Panc1 (cell line): Measurements from ENCODE around the gene TRAPPC12. TPM values are rescaled to one million over a fixed set of nuclear protein-coding genes. Genes with fewer than 3 reads are reported as not detected.
"Not testable (repeated sequence)": the region's sequence is repeated elsewhere in the genome, so short reads cannot be mapped to it uniquely, and the experiment has no call there.

Experiments used
- ATAC-seq: fragments of 200-7000 bp; cut with Tn5 transposase; 2 replicates; pipeline ENCODE4 v1.9.1; 2020; ENCODE audit warnings: mild to moderate bottlenecking, moderate library complexity
- BruUV-seq: library from RNA; stranded (reverse); fragments of 400-500 nt; replicated peaks from 2 replicates; lab custom pipeline; 2021; lab: Mats Ljungman, UMichigan
- CTCF ChIA-PET: fragments of 300-600 bp; sonication (Branson Sonifier 250); formaldehyde crosslinking; loops from one replicate; lab custom pipeline; 2022; ENCODE audit warnings: antibody characterized with exemption; lab: Charles Lee
- POLR2A ChIA-PET: fragments of 300-600 bp; sonication (Branson Sonifier 250); formaldehyde crosslinking; loops from one replicate; lab custom pipeline; 2022; ENCODE audit warnings: antibody characterized with exemption; lab: Charles Lee
- DNase-seq: peaks from one replicate; pipeline ENCODE4 v3.0.0-alpha.2; 2010; ENCODE audit warnings: low read depth, low spot score
- H3K27ac ChIP-seq: 2 replicates; pipeline ENCODE4 v1.5.1; 2011; ENCODE audit warnings: mild to moderate bottlenecking, low read length, inconsistent platforms
- H3K27me3 ChIP-seq: fragments of 200-500 bp; sonication (Bioruptor generic); 2 replicates; pipeline ENCODE4 v1.6.0; 2014; ENCODE audit warnings: low read length, inconsistent platforms; ENCODE audit not compliant: control insufficient read depth, insufficient read depth
- H3K36me3 ChIP-seq: fragments of 200-500 bp; sonication (Bioruptor generic); 2 replicates; pipeline ENCODE4 v1.5.1; 2014; ENCODE audit warnings: inconsistent platforms, mild to moderate bottlenecking, low read length, moderate library complexity; ENCODE audit not compliant: control insufficient read depth, insufficient read depth
- H3K4me1 ChIP-seq: 2 replicates; pipeline ENCODE4 v1.5.1; 2011; ENCODE audit warnings: inconsistent platforms, mild to moderate bottlenecking, low read length, moderate library complexity; ENCODE audit not compliant: control insufficient read depth, insufficient read depth
- H3K4me3 ChIP-seq, 2 experiments: 2 replicates each; pipeline ENCODE4 v1.5.1; 2011 to 2012; ENCODE audit warnings: low read depth in 2 of 2, low read length in 2 of 2, mild to moderate bottlenecking in 2 of 2, inconsistent platforms in 1 of 2, moderate library complexity in 1 of 2
- H3K9me3 ChIP-seq: fragments of 200-500 bp; sonication (Bioruptor generic); 2 replicates; pipeline ENCODE4 v1.5.1; 2014; ENCODE audit warnings: low read depth, mild to moderate bottlenecking, inconsistent platforms, low read length, moderate library complexity; ENCODE audit not compliant: control insufficient read depth, insufficient read depth
- CTCF ChIP-seq: fragments of 450-650 bp; IDR thresholded peaks from 2 replicates; pipeline ENCODE4 v1.5.1; 2017; ENCODE audit warnings: mild to moderate bottlenecking
- POLR2AphosphoS5 ChIP-seq: IDR thresholded peaks from 2 replicates; pipeline ENCODE4 v1.6.1; 2012; ENCODE audit warnings: mild to moderate bottlenecking, low read depth, low read length, moderate library complexity
- REST ChIP-seq, 2 experiments: IDR thresholded peaks; 2 replicates each; pipeline ENCODE4 v1.6.1; 2011 to 2012; ENCODE audit warnings: low read depth in 2 of 2, control low read depth in 1 of 2, low read length in 1 of 2, mild to moderate bottlenecking in 1 of 2, moderate library complexity in 1 of 2; ENCODE audit not compliant: insufficient read depth in 1 of 2
- SIN3A ChIP-seq: IDR thresholded peaks from 2 replicates; pipeline ENCODE4 v1.6.1; 2012; ENCODE audit warnings: low read depth, mild to moderate bottlenecking, low read length, moderate library complexity, borderline replicate concordance; ENCODE audit not compliant: insufficient read depth
- TCF7L2 ChIP-seq: IDR thresholded peaks from 2 replicates; pipeline ENCODE4 v1.6.1; 2011; ENCODE audit warnings: mild to moderate bottlenecking, low read depth, low read length, inconsistent platforms
- in situ Hi-C: cut with HindIII; loops from 2 replicates; pipeline ENCODE4 v1.10.0; 2016; ENCODE audit warnings: low sequenced_read_pairs, low pct_unique_long_range_greater_than_20kb
- intact Hi-C: fragments of 100-400 bp; cut with micrococcal nuclease; formaldehyde crosslinking; loops from one replicate; pipeline ENCODE4 v1.10.0; 2022; ENCODE audit not compliant: unreplicated experiment
- total RNA-seq: library from RNA; stranded (reverse); gene quantifications from one replicate; pipeline ENCODE4 v1.2.1, GENCODE V29; 2021; ENCODE audit not compliant: unreplicated experiment

The TRAPPC12 gene
- total RNA-seq, 1 experiment from 2014 or later, result 78.7 TPM

GRCh38 chr2:3356799-3357198 lies 22.7 kb upstream of the TRAPPC12 start:
- TF ChIP-seq POLR2AphosphoS5, result no peak
- no peak for TF ChIP-seq REST (IDR thresholded peaks at IDR 0.05; ENCODE audit: insufficient read depth in 1 of 2, low read depth in 2 of 2, low read length in 1 of 2)
- no peak for TF ChIP-seq TCF7L2
- no peak for TF ChIP-seq SIN3A
- TF ChIP-seq CTCF, result no peak
- intact Hi-C loops (no loop called here), in situ Hi-C loops (no loop called here)
- POLR2A ChIA-PET, result no interaction called here
- no peak for DNase-seq
- no peaks in the 10 kb centered on the region for H3K27me3 ChIP-seq
- no TSS peak for BruUV-seq
- H3K4me1 ChIP-seq, result no peaks in the 10 kb centered on the region
- no peaks in the 10 kb centered on the region for H3K36me3 ChIP-seq
- ATAC-seq, result no peak
- no peaks in the 10 kb centered on the region for H3K9me3 ChIP-seq
- CTCF ChIA-PET, result no interaction called here
- no peak overlapping the region for H3K4me3 ChIP-seq
- no peak overlapping the region for H3K27ac ChIP-seq

GRCh38 chr2:3357446-3357845 lies 22.0 kb upstream of the TRAPPC12 start:
- H3K9me3 ChIP-seq, in situ Hi-C loops, H3K4me1 ChIP-seq, CTCF ChIA-PET, H3K4me3 ChIP-seq, DNase-seq, BruUV-seq, H3K36me3 ChIP-seq, intact Hi-C loops, POLR2A ChIA-PET, H3K27ac ChIP-seq, ATAC-seq, H3K27me3 ChIP-seq: not testable (repeated sequence)

- DNase-seq, result no peak
- POLR2A ChIA-PET, result no interaction called here
- in situ Hi-C loops, result no loop called here
These were observed 21.6 kb upstream of the TRAPPC12 start for GRCh38 chr2:3357926-3358325.

More at GRCh38 chr2:3357926-3358325, 21.6 kb upstream of the TRAPPC12 start:
- CTCF ChIA-PET, result no interaction called here
- Histone ChIP-seq H3K9me3 (no peaks in the 10 kb centered on the region), H3K27me3 (no peaks in the 10 kb centered on the region), H3K27ac (no peak overlapping the region), H3K4me3 (no peak overlapping the region), H3K4me1 (no peaks in the 10 kb centered on the region), H3K36me3 (no peaks in the 10 kb centered on the region)
- intact Hi-C loops, result no loop called here
- ATAC-seq, result no peak
- no TSS peak for BruUV-seq
- TF ChIP-seq SIN3A, result no peak
- TF ChIP-seq REST (IDR thresholded peaks at IDR 0.05; ENCODE audit: insufficient read depth in 1 of 2, low read depth in 2 of 2, low read length in 1 of 2), result no peak
- TF ChIP-seq TCF7L2, result no peak
- TF ChIP-seq POLR2AphosphoS5, result no peak
- no peak for TF ChIP-seq CTCF
